HCT116 (cell line): ENCODE data around the gene FGF1. TPM values are rescaled to one million over a fixed set of nuclear protein-coding genes. Genes with fewer than 3 reads are reported as not detected.

Experiments used
- ATAC-seq: fragments of 200-7000 bp; cut with Tn5 transposase; 2 replicates; pipeline ENCODE4 v1.9.1; 2020; ENCODE audit warnings: mild to moderate bottlenecking, moderate library complexity
- BruUV-seq: library from RNA; stranded (reverse); fragments of 400-500 nt; replicated peaks from 2 replicates; lab custom pipeline; 2021; lab: Mats Ljungman, UMichigan
- CTCF ChIA-PET: fragments of 300-600 bp; sonication (Branson Sonifier 250); formaldehyde crosslinking; loops from one replicate; lab custom pipeline; 2021; ENCODE audit warnings: antibody characterized with exemption; lab: Charles Lee
- POLR2A ChIA-PET: fragments of 300-600, 350-600 bp; sonication (Branson Sonifier 250); formaldehyde crosslinking; loops from one replicate; lab custom pipeline; 2021; ENCODE audit warnings: antibody characterized with exemption; lab: Charles Lee
- RAD21 ChIA-PET, 2 experiments: fragments of 300-600 bp; sonication (Branson Sonifier 250); formaldehyde crosslinking; loops; one replicate each; lab custom pipeline; 2023; ENCODE audit warnings: low total read pairs in 2 of 2; ENCODE audit not compliant: uncharacterized antibody in 2 of 2, unreplicated experiment in 2 of 2, low non-redundant PET in 1 of 2; lab: Charles Lee
- DNase-seq: peaks from one replicate; pipeline ENCODE4 v3.0.0-alpha.2; 2010; ENCODE audit warnings: low read depth, low spot score
- H2AFZ ChIP-seq: fragments of 200-600 bp; shearing (Covaris generic), sonication (generic); 2 replicates; pipeline ENCODE4 v1.6.1; 2017; ENCODE audit warnings: low read depth, mixed run types, mixed read lengths, antibody characterized with exemption, low read length; ENCODE audit not compliant: poor library complexity, severe bottlenecking
- H3K27ac ChIP-seq: 2 replicates; pipeline ENCODE4 v1.5.1; 2012; ENCODE audit warnings: low read depth, low read length
- H3K27me3 ChIP-seq: fragments of 200-600 bp; sonication (generic); 2 replicates; pipeline ENCODE4 v1.6.1; 2016; ENCODE audit warnings: mixed run types, low read length, mixed read lengths; ENCODE audit not compliant: insufficient read depth
- H3K36me3 ChIP-seq, 2 experiments: fragments of 200-500 bp in 1 of 2; fragments of 200-600 bp in 1 of 2; sonication (Bioruptor generic) in 1 of 2; sonication (generic) in 1 of 2; 2 replicates each; pipeline versions ENCODE4 v1.5.1 to v1.6.1; 2014 to 2016; ENCODE audit warnings: low read length in 2 of 2, inconsistent platforms in 1 of 2, mixed read lengths in 1 of 2, mixed run types in 1 of 2; ENCODE audit not compliant: insufficient read depth in 2 of 2, control insufficient read depth in 1 of 2
- H3K4me1 ChIP-seq, 2 experiments: fragments of 200-600 bp in 1 of 2; sonication (generic) in 1 of 2; 2 replicates each; pipeline versions ENCODE4 v1.5.1 to v1.6.1; 2012 to 2017; ENCODE audit warnings: low read length in 2 of 2, inconsistent platforms in 1 of 2, mild to moderate bottlenecking in 1 of 2, mixed read lengths in 1 of 2, mixed run types in 1 of 2, moderate library complexity in 1 of 2; ENCODE audit not compliant: insufficient read depth in 2 of 2, control insufficient read depth in 1 of 2
- H3K4me2 ChIP-seq: fragments of 200-600 bp; sonication (generic); 2 replicates; pipeline ENCODE4 v1.6.1; 2017; ENCODE audit warnings: mixed run types, low read length, mixed read lengths
- H3K4me3 ChIP-seq, 2 experiments: fragments of 200-600 bp in 1 of 2; sonication (generic) in 1 of 2; replicated peaks in 1 of 2; 2 replicates each; pipeline ENCODE4 v1.5.1; 2011 to 2016; ENCODE audit warnings: low read length in 2 of 2, control low read depth in 1 of 2, low read depth in 1 of 2, mild to moderate bottlenecking in 1 of 2, mixed read lengths in 1 of 2, mixed run types in 1 of 2
- H3K79me2 ChIP-seq: fragments of 200-600 bp; sonication (generic); 2 replicates; pipeline ENCODE4 v1.6.1; 2017; ENCODE audit warnings: mild to moderate bottlenecking, mixed run types, low read length, moderate library complexity, mixed read lengths; ENCODE audit not compliant: insufficient read depth
- H3K9ac ChIP-seq: fragments of 200-600 bp; sonication (generic); 2 replicates; pipeline ENCODE4 v1.6.1; 2016; ENCODE audit warnings: low read length, mixed read lengths
- H3K9me2 ChIP-seq: fragments of 200-600 bp; sonication (generic), shearing (Covaris generic); 2 replicates; pipeline ENCODE4 v1.6.1; 2017; ENCODE audit warnings: mixed run types, mild to moderate bottlenecking, moderate library complexity; ENCODE audit not compliant: insufficient read depth
- H3K9me3 ChIP-seq, 2 experiments: fragments of 200-500 bp in 1 of 2; fragments of 200-600 bp in 1 of 2; sonication (Bioruptor generic) in 1 of 2; sonication (generic) in 1 of 2; 2 replicates each; pipeline ENCODE4 v1.6.1; 2014 to 2017; ENCODE audit warnings: low read length in 2 of 2, mixed read lengths in 2 of 2, inconsistent platforms in 1 of 2, low read depth in 1 of 2, mild to moderate bottlenecking in 1 of 2, mixed run types in 1 of 2, moderate library complexity in 1 of 2; ENCODE audit not compliant: control insufficient read depth in 1 of 2, insufficient read depth in 1 of 2
- H4K20me1 ChIP-seq: fragments of 200-600 bp; sonication (generic), shearing (Covaris generic); 2 replicates; pipeline ENCODE4 v1.6.1; 2017; ENCODE audit warnings: mixed run types, mild to moderate bottlenecking, moderate library complexity; ENCODE audit not compliant: insufficient read depth
- CBX3 ChIP-seq: IDR thresholded peaks from 2 replicates; pipeline ENCODE4 v1.6.1; 2012; ENCODE audit warnings: low read depth
- CEBPB ChIP-seq: IDR thresholded peaks from 2 replicates; pipeline ENCODE4 v1.6.1; 2012; ENCODE audit warnings: low read depth
- ELF1 ChIP-seq: IDR thresholded peaks from 2 replicates; pipeline ENCODE4 v1.6.1; 2012; ENCODE audit warnings: low read depth, borderline replicate concordance
- FOSL1 ChIP-seq: IDR thresholded peaks from 2 replicates; pipeline ENCODE4 v1.6.1; 2012; ENCODE audit warnings: low read depth
- JUND ChIP-seq: IDR thresholded peaks from 2 replicates; pipeline ENCODE4 v1.6.1; 2012
- POLR2AphosphoS5 ChIP-seq: IDR thresholded peaks from 2 replicates; pipeline ENCODE4 v1.6.1; 2011; ENCODE audit warnings: mild to moderate bottlenecking, low read depth, low read length, moderate library complexity
- RAD21 ChIP-seq: IDR thresholded peaks from 2 replicates; pipeline ENCODE4 v1.6.1; 2012; ENCODE audit warnings: low read depth, mild to moderate bottlenecking
- SP1 ChIP-seq: IDR thresholded peaks from 2 replicates; pipeline ENCODE4 v1.6.1; 2012; ENCODE audit warnings: low read depth
- TCF7L2 ChIP-seq: IDR thresholded peaks from 2 replicates; pipeline ENCODE4 v1.7.0; 2011; ENCODE audit warnings: borderline replicate concordance, inconsistent platforms; ENCODE audit not compliant: insufficient read depth, insufficient read length; ENCODE audit errors: extremely low read depth
- ZNF274 ChIP-seq: fragments of 200-500 bp; sonication (Bioruptor generic); IDR thresholded peaks from 2 replicates; pipeline ENCODE4 v1.6.1; 2014; ENCODE audit warnings: mild to moderate bottlenecking, low read depth, low read length, inconsistent platforms
- intact Hi-C: fragments of 100-400 bp; cut with micrococcal nuclease; formaldehyde crosslinking; loops from 2 replicates; pipeline ENCODE4 v1.10.0; 2022
- total RNA-seq: library from RNA; stranded (reverse); gene quantifications from one replicate; pipeline ENCODE4 v1.2.1, GENCODE V29; 2021; ENCODE audit not compliant: unreplicated experiment
- TF ChIP-seq, protein P1 (sequence below): IDR thresholded peaks from 2 replicates; pipeline ENCODE4 v1.6.1; 2011; ENCODE audit warnings: mild to moderate bottlenecking, low read length, moderate library complexity; ENCODE audit not compliant: insufficient replicate concordance; ENCODE audit errors: extremely low read depth
- TF ChIP-seq, protein P2 (sequence below): IDR thresholded peaks from 2 replicates; pipeline ENCODE4 v1.6.1; 2012
- TF ChIP-seq, protein P3 (sequence below): IDR thresholded peaks from 2 replicates; pipeline ENCODE4 v1.6.1; 2012

FGF1 gene
- total RNA-seq, 1 experiment from 2014 or later: not detected

DNA sequence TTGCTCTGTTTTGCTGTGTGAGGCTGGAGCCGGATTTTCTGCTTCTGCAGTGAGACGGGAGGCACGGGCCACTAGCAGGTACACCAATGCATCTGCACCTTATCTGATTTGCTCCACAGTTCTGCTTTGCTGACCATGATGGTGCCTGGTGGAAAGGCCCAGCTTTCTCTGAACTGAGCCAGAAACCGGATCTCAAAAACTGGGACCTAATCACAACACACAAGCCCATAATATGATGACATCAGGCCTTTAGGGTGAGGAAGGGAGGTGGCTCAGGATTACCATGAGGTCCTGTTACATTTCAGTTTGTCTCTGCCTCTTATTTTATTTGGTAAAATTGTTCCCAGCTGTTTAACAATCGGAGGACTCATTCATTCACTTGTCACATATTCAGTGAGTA, 49.8 kb downstream of the FGF1 start:
- Histone ChIP-seq H3K36me3 (no peaks in the 10 kb centered on the region), H3K27me3 (no peaks in the 10 kb centered on the region), H3K4me3 (no peak overlapping the region), H4K20me1 (no peaks in the 10 kb centered on the region)
- ChIA-PET POLR2A (no interaction called here), CTCF (no interaction called here)
- intact Hi-C loops: no loop called here
- ATAC-seq: no peak
- TF ChIP-seq RAD21 (no peak), FOSL1 (no peak), JUND (no peak), TCF7L2 (no peak), CBX3 (no peak), SP1 (no peak), CEBPB (no peak), ELF1 (no peak), POLR2AphosphoS5 (no peak), ZNF274 (no peak)
- TF ChIP-seq, protein P1, sequence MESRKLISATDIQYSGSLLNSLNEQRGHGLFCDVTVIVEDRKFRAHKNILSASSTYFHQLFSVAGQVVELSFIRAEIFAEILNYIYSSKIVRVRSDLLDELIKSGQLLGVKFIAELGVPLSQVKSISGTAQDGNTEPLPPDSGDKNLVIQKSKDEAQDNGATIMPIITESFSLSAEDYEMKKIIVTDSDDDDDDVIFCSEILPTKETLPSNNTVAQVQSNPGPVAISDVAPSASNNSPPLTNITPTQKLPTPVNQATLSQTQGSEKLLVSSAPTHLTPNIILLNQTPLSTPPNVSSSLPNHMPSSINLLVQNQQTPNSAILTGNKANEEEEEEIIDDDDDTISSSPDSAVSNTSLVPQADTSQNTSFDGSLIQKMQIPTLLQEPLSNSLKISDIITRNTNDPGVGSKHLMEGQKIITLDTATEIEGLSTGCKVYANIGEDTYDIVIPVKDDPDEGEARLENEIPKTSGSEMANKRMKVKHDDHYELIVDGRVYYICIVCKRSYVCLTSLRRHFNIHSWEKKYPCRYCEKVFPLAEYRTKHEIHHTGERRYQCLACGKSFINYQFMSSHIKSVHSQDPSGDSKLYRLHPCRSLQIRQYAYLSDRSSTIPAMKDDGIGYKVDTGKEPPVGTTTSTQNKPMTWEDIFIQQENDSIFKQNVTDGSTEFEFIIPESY: no peak
- TF ChIP-seq, protein P2, sequence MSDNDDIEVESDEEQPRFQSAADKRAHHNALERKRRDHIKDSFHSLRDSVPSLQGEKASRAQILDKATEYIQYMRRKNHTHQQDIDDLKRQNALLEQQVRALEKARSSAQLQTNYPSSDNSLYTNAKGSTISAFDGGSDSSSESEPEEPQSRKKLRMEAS: no peak
- TF ChIP-seq, protein P3, sequence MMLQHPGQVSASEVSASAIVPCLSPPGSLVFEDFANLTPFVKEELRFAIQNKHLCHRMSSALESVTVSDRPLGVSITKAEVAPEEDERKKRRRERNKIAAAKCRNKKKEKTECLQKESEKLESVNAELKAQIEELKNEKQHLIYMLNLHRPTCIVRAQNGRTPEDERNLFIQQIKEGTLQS: no peak
- TF ChIP-seq, all 23 proteins: peak for 0
- no TSS peak for BruUV-seq
- RAD21 ChIA-PET: no interaction called here
- H3K27ac ChIP-seq: no peak overlapping the region
- H3K9ac ChIP-seq: no peak overlapping the region
- no peaks in the 10 kb centered on the region for H3K4me1 ChIP-seq
- H3K4me2 ChIP-seq: no peak overlapping the region
- no peak overlapping the region for H2AFZ ChIP-seq
- DNase-seq: no peak
- no peaks in the 10 kb centered on the region for H3K79me2 ChIP-seq
- no peaks in the 10 kb centered on the region for H3K9me2 ChIP-seq
- H3K9me3 ChIP-seq: no peaks in the 10 kb centered on the region
